ENCODE results near the gene GRIN3A.

DNA sequence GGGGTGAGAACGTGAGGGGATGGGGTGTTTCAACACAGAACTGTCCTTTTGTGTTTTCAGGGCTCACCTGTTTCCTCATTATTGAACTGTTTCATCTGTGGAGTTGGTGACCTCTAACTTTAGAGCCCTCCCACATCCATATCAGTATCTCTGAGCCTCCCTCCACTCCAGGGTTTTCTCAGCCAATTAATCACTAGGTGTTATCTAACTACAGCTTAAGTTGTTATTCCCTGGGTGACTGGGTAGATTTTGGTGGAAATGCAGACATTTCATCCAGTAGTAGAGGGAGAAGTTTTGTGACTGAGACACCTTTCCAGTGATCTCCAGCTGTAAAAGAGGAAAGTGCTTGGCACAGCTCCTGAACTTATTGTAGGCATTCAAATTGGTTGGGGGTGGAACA is 167.3 kb downstream of the GRIN3A start:
- no peak for TF ChIP-seq POLR2A (IDR thresholded peaks at IDR 0.05; ENCODE audit: extremely low read depth, insufficient read length)
- TF ChIP-seq, protein P1, sequence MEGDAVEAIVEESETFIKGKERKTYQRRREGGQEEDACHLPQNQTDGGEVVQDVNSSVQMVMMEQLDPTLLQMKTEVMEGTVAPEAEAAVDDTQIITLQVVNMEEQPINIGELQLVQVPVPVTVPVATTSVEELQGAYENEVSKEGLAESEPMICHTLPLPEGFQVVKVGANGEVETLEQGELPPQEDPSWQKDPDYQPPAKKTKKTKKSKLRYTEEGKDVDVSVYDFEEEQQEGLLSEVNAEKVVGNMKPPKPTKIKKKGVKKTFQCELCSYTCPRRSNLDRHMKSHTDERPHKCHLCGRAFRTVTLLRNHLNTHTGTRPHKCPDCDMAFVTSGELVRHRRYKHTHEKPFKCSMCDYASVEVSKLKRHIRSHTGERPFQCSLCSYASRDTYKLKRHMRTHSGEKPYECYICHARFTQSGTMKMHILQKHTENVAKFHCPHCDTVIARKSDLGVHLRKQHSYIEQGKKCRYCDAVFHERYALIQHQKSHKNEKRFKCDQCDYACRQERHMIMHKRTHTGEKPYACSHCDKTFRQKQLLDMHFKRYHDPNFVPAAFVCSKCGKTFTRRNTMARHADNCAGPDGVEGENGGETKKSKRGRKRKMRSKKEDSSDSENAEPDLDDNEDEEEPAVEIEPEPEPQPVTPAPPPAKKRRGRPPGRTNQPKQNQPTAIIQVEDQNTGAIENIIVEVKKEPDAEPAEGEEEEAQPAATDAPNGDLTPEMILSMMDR (IDR thresholded peaks at IDR 0.05; ENCODE audit: low read depth, low read length), result no peak
- TF ChIP-seq, protein P2, sequence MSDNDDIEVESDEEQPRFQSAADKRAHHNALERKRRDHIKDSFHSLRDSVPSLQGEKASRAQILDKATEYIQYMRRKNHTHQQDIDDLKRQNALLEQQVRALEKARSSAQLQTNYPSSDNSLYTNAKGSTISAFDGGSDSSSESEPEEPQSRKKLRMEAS (IDR thresholded peaks at IDR 0.05; ENCODE audit: low read depth, low read length), result no peak

Data from NB4 (cell line).